GM18505 (cell line): ENCODE data around the gene PCDHGC5.

ENCODE experiments used
- ATAC-seq: cut with Tn5 transposase; IDR thresholded peaks from one replicate; pipeline ENCODE4 v1.9.1; 2021; ENCODE audit not compliant: unreplicated experiment
- POLR2A ChIP-seq: IDR thresholded peaks from 4 replicates; pipeline ENCODE4 v1.6.1; 2011; ENCODE audit warnings: borderline replicate concordance; ENCODE audit not compliant: insufficient read depth, insufficient read length; ENCODE audit errors: extremely low read depth

The PCDHGC5 gene

DNA sequence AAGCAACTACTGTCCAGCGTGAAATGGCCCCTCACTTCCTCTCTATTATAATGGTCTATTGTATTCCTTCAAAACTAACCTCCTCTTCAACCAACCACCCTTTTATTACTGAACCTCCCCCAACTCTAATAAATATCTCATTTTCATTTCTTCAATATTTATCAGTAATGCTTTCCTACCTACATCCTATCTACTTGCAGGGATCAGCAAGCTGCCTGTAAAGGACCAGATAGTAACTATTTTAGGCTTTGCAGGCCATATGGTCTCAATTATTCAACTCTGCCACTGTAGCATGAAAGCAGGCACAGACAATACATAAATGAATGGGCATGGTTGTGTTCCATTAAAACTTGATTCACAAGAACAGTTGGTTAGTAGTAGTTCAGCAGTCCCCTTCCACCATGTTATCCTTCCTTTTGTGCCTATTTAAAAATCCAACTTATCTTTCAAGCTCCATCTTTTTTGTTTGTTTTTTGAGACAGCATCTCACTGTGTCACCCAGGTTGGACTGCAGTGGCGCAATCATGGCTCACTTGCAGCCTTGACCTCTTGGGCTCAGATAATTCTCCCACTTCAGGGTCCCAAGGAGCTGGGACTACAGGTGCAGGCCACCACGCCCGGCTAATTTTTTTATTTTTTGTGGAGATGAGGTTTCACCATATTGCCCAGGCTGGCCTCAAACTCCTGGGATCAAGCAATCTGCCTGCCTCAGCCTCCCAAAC lies 45.8 kb downstream of the PCDHGC5 start:
- no peak for ATAC-seq
- TF ChIP-seq POLR2A = no peak
